Uterus (tissue), 4 donors: Measurements from ENCODE around the gene CCDC150. TPM values are rescaled to one million over a fixed set of nuclear protein-coding genes. Genes with fewer than 3 reads are reported as not detected.
A peak's percentile ranks its signal among the peaks of the same experiment; 100 is the strongest.

ENCODE experiments used
- DNase-seq, 2 donors: peaks; one replicate each; pipeline ENCODE4 v3.0.0-alpha.2; 2019 to 2020
- H3K27ac ChIP-seq, 2 donors: fragments of 200-600 bp; sonication (generic); 1 replicate in 1 of 2; 2 replicates in 1 of 2; pipeline ENCODE4 v1.5.1; 2016 to 2018
- H3K27me3 ChIP-seq, 2 donors: fragments of 200-600 bp; sonication (generic); one replicate each; pipeline ENCODE4 v1.5.1; 2018 to 2019; ENCODE audit warnings: control low read depth in 1 of 2
- H3K36me3 ChIP-seq, 2 donors: fragments of 200-600 bp; sonication (generic); one replicate each; pipeline ENCODE4 v1.5.1; 2019; ENCODE audit warnings: control low read depth in 1 of 2
- H3K4me1 ChIP-seq, 2 donors: fragments of 200-600 bp; sonication (generic); one replicate each; pipeline ENCODE4 v1.5.1; 2018 to 2019; ENCODE audit warnings: control low read depth in 1 of 2
- H3K4me3 ChIP-seq, 2 donors: fragments of 200-600 bp; sonication (generic); 1 replicate in 1 of 2; 2 replicates in 1 of 2; pipeline ENCODE4 v1.5.1; 2018 to 2019; ENCODE audit warnings: mild to moderate bottlenecking in 1 of 2
- H3K9me3 ChIP-seq, 2 donors: fragments of 200-600 bp; sonication (generic); one replicate each; pipeline ENCODE4 v1.5.1; 2019; ENCODE audit warnings: control low read depth in 1 of 2
- CTCF ChIP-seq, 4 experiments: fragments of 200-600 bp in 2 of 4; fragments of 450-650 bp in 2 of 4; sonication (generic) in 2 of 4; IDR thresholded peaks; one replicate each; pipeline ENCODE4 v1.5.1; 2016 to 2019; ENCODE audit warnings: antibody characterized with exemption in 4 of 4, mild to moderate bottlenecking in 2 of 4, moderate library complexity in 1 of 4
- POLR2A ChIP-seq, 2 donors: fragments of 450-650 bp; IDR thresholded peaks; one replicate each; pipeline ENCODE4 v1.6.1; 2016; ENCODE audit warnings: antibody characterized with exemption in 2 of 2, mild to moderate bottlenecking in 1 of 2, moderate library complexity in 1 of 2
- intact Hi-C: fragments of 100-400 bp; cut with DNase I; formaldehyde crosslinking; loops from one replicate; pipeline ENCODE4 v1.15.1; 2023; ENCODE audit warnings: low total_unique reads
- total RNA-seq, 4 donors: library from RNA; depleted of rRNA in 3 of 4; stranded (reverse); fragments of >200 nt in 3 of 4; gene quantifications; one replicate each; pipeline versions ENCODE4 v1.1.0 to v1.2.4, GENCODE V29; 2014 to 2023
- donor health status: DM: yes; HTN: yes; CAD: no.

CCDC150 gene
- total RNA-seq, 4 donors from 2014 or later = 0.29 to 520 (median 4.0) TPM

GRCh38 chr2:196745711-196746110 is 106.2 kb downstream of the CCDC150 start:
- intact Hi-C loops = no loop called here
- no peak for TF ChIP-seq CTCF (IDR thresholded peaks at IDR 0.05)
- no peak for TF ChIP-seq POLR2A (IDR thresholded peaks at IDR 0.05)
- DNase-seq = no peak

GRCh38 chr2:196747400-196747799 is 107.9 kb downstream of the CCDC150 start:
- Histone ChIP-seq H3K4me1 (no peaks in the 10 kb centered on the region), H3K27ac (no peak overlapping the region), H3K36me3 (no peaks in the 10 kb centered on the region), H3K4me3 (no peak overlapping the region), H3K9me3 (no peaks in the 10 kb centered on the region), H3K27me3 (no peaks in the 10 kb centered on the region)
- intact Hi-C loops = no loop called here
- TF ChIP-seq POLR2A (IDR thresholded peaks at IDR 0.05) (no peak), CTCF (IDR thresholded peaks at IDR 0.05) (no peak)
- DNase-seq = no peak

More at GRCh38 chr2:196745711-196746110, 106.2 kb downstream of the CCDC150 start:
- Histone ChIP-seq H3K36me3 (no peaks in the 10 kb centered on the region), H3K27me3 (no peaks in the 10 kb centered on the region), H3K4me3 (no peak overlapping the region), H3K4me1 (no peaks in the 10 kb centered on the region), H3K27ac (no peak overlapping the region), H3K9me3 (no peaks in the 10 kb centered on the region)

DNA sequence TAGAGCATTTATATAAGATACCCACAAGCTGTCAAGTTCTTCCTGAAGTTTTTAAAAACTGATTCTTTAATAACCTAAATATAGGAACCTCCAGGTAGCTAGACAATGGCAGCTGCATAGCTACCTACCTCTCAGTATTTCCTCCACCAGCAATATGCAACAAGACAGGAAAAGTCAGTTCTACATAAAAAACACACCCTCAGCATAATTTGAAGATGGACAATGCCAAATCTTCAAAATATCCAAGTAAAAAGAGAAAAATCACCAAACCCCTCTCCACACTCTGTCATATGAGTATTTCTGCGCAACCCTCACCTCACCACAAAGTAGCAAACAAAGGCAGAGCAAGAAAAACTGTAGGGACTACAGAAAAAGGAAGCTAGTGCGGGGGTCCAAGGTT is 108.6 kb downstream of the CCDC150 start:
- TF ChIP-seq CTCF (IDR thresholded peaks at IDR 0.05) (no peak), POLR2A (IDR thresholded peaks at IDR 0.05) (no peak)
- intact Hi-C loops = no loop called here
- no peaks in the 10 kb centered on the region for H3K36me3 ChIP-seq
- H3K27me3 ChIP-seq = no peaks in the 10 kb centered on the region
- no peak overlapping the region for H3K4me3 ChIP-seq
- no peaks in the 10 kb centered on the region for H3K9me3 ChIP-seq
- no peaks in the 10 kb centered on the region for H3K4me1 ChIP-seq
- no peak for DNase-seq
- no peak overlapping the region for H3K27ac ChIP-seq

GRCh38 chr2:196750291-196750923 is 110.9 kb downstream of the CCDC150 start:
- Histone ChIP-seq H3K9me3 (no peaks in the 10 kb centered on the region), H3K27ac (no peak overlapping the region), H3K36me3 (no peaks in the 10 kb centered on the region), H3K27me3 (no peaks in the 10 kb centered on the region), H3K4me1 (no peaks in the 10 kb centered on the region), H3K4me3 (no peak overlapping the region)
- TF ChIP-seq CTCF (IDR thresholded peaks at IDR 0.05) = no peak
- TF ChIP-seq POLR2A (IDR thresholded peaks at IDR 0.05) = no peak
- DNase-seq = no peak
- intact Hi-C loops = no loop called here

DNA sequence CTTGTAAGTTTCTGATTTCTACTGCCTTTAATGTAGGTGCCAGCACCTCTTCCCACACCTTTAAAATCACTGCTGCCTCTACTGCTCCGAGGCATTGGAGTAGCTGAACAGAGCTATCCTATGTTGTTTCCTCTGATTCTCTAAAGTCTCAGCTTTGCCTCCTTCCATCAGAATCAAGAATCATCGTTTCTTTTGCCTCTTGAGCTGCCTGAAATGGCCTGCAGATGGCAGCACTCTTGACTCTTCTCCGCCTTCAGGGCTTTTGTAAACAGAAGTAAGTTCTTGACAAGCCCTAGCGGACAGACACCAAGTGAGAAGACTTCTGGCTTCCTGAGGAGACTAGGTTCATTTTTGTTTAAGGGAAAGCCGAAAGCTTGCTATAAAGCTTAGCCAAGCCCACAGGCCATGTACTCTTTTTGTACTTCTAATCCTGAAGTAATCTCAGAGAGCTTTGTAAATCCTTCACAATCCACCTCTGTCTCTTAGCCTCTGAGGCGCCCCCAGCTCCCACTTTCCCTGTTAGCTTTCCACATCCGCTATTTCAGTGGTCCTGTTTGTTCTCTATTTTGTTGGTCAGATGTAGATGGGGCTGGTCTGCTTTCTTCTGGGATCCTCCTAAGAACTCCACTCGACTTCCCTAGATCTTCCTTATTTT is 111.6 kb downstream of the CCDC150 start:
- Histone ChIP-seq H3K9me3 (no peaks in the 10 kb centered on the region), H3K4me3 (no peak overlapping the region), H3K27ac (no peak overlapping the region), H3K36me3 (no peaks in the 10 kb centered on the region), H3K4me1 (no peaks in the 10 kb centered on the region), H3K27me3 (no peaks in the 10 kb centered on the region)
- TF ChIP-seq CTCF (IDR thresholded peaks at IDR 0.05) = peak; percentile 41 to 62 (median 48)
- TF ChIP-seq POLR2A (IDR thresholded peaks at IDR 0.05) = no peak
- intact Hi-C loops = no loop called here
- DNase-seq = peak; percentile 43 to 51
